Neural progenitor cell (in vitro differentiated cells): ENCODE data around the gene SHC2. TPM values are rescaled to one million over a fixed set of nuclear protein-coding genes. Genes with fewer than 3 reads are reported as not detected.

ENCODE experiments used
- DNase-seq: peaks from one replicate; pipeline ENCODE4 v3.0.0-alpha.2; 2016; ENCODE audit warnings: low spot score
- H2AFZ ChIP-seq: fragments of 200-600 bp; sonication (generic); replicated peaks from 2 replicates; pipeline ENCODE4 v1.6.1; 2016; ENCODE audit warnings: antibody characterized with exemption
- H3F3A ChIP-seq: fragments of 200-600 bp; sonication (generic); 2 replicates; pipeline ENCODE4 v1.6.1; 2016; ENCODE audit warnings: antibody characterized with exemption, low read depth
- H3K27ac ChIP-seq: fragments of 200-600 bp; sonication (generic); 2 replicates; pipeline ENCODE4 v1.5.1; 2016; ENCODE audit warnings: mild to moderate bottlenecking
- H3K27me3 ChIP-seq: fragments of 200-600 bp; sonication (generic); 2 replicates; pipeline ENCODE4 v1.6.1; 2016; ENCODE audit warnings: mild to moderate bottlenecking, moderate library complexity
- H3K36me3 ChIP-seq: fragments of 200-600 bp; sonication (generic); 2 replicates; pipeline ENCODE4 v1.5.1; 2016
- H3K4me1 ChIP-seq: fragments of 200-600 bp; sonication (generic); 2 replicates; pipeline ENCODE4 v1.6.1; 2016; ENCODE audit warnings: mixed run types
- H3K4me2 ChIP-seq: fragments of 200-600 bp; sonication (generic); 2 replicates; pipeline ENCODE4 v1.6.1; 2016
- H3K4me3 ChIP-seq: fragments of 200-600 bp; sonication (generic); 2 replicates; pipeline ENCODE4 v1.5.1; 2016
- H3K79me2 ChIP-seq: fragments of 200-600 bp; sonication (generic); 2 replicates; pipeline ENCODE4 v1.6.1; 2016; ENCODE audit warnings: low read depth
- H3K9ac ChIP-seq: fragments of 200-600 bp; sonication (generic); 2 replicates; pipeline ENCODE4 v1.6.1; 2016
- H3K9me3 ChIP-seq: fragments of 200-600 bp; sonication (generic); 2 replicates; pipeline ENCODE4 v1.5.1; 2016; ENCODE audit warnings: low read depth
- H4K20me1 ChIP-seq: fragments of 200-600 bp; sonication (generic); 2 replicates; pipeline ENCODE4 v1.6.1; 2016; ENCODE audit warnings: low read depth
- H3K27ac Mint-ChIP-seq: 3 replicates; pipeline ENCODE4 v1.8.0; 2021; ENCODE audit warnings: mixed read lengths
- H3K27me3 Mint-ChIP-seq: 2 replicates; pipeline ENCODE4 v1.8.0; 2022; ENCODE audit warnings: low read depth, mild to moderate bottlenecking, inconsistent platforms, moderate library complexity, mixed read lengths; ENCODE audit not compliant: insufficient read depth
- H3K36me3 Mint-ChIP-seq: 3 replicates; pipeline ENCODE4 v1.8.0; 2021; ENCODE audit warnings: mixed read lengths
- H3K4me1 Mint-ChIP-seq: 3 replicates; pipeline ENCODE4 v1.8.0; 2021; ENCODE audit warnings: mixed read lengths
- H3K4me3 Mint-ChIP-seq: 3 replicates; pipeline ENCODE4 v1.8.0; 2021; ENCODE audit warnings: mild to moderate bottlenecking, moderate library complexity, mixed read lengths
- H3K9me3 Mint-ChIP-seq: 3 replicates; pipeline ENCODE4 v1.8.0; 2020; ENCODE audit warnings: mixed read lengths
- CTCF ChIP-seq: fragments of 200-600 bp; sonication (generic); IDR thresholded peaks from 2 replicates; pipeline ENCODE4 v1.5.1; 2017; ENCODE audit warnings: antibody characterized with exemption, mild to moderate bottlenecking
- EZH2 ChIP-seq: fragments of 200-600 bp; sonication (generic); IDR thresholded peaks from 2 replicates; pipeline ENCODE4 v1.6.1; 2017; ENCODE audit warnings: antibody characterized with exemption, mild to moderate bottlenecking, moderate library complexity
- EZH2phosphoT487 ChIP-seq: fragments of 200-600 bp; sonication (generic); IDR thresholded peaks from 2 replicates; pipeline ENCODE4 v1.6.1; 2017; ENCODE audit warnings: antibody characterized with exemption
- small RNA-seq: library from RNA; depleted of rRNA; stranded (forward); fragments of <200 nt; gene quantifications from one replicate; pipeline ENCODE3, GENCODE V24; 2015
- total RNA-seq: library from RNA; depleted of rRNA; stranded (reverse); fragments of >200 nt; gene quantifications from 2 replicates; pipeline ENCODE4 v1.2.3, GENCODE V29; 2015; ENCODE audit warnings: low replicate concordance

The SHC2 gene
- total RNA-seq, 1 donor from 2014 or later, result 3.2 TPM

GRCh38 chr19:366951-367350 lies 93.9 kb downstream of the SHC2 start:
- TF ChIP-seq EZH2phosphoT487, result no peak
- TF ChIP-seq EZH2, result no peak
- no peak for TF ChIP-seq CTCF
- H3K4me2 ChIP-seq, result no peak overlapping the region
- H2AFZ ChIP-seq, result no peak overlapping the region
- H3K4me1 ChIP-seq, result no peaks in the 10 kb centered on the region
- no peaks in the 10 kb centered on the region for H4K20me1 ChIP-seq
- no peak overlapping the region for H3K9ac ChIP-seq
- H3K36me3 Mint-ChIP-seq, result no peaks in the 10 kb centered on the region
- peak overlapping the region; percentile 36 for H3K27ac Mint-ChIP-seq
- no peaks in the 10 kb centered on the region for H3K9me3 ChIP-seq
- H3K9me3 Mint-ChIP-seq, result peaks cover 5% of the 10 kb centered on the region
- no peaks in the 10 kb centered on the region for H3K79me2 ChIP-seq
- H3K4me3 ChIP-seq, result no peak overlapping the region
- H3K27me3 Mint-ChIP-seq, result peaks cover 22% of the 10 kb centered on the region
- no peak for DNase-seq
- no peaks in the 10 kb centered on the region for H3K36me3 ChIP-seq
- H3K4me1 Mint-ChIP-seq, result peaks cover 12% of the 10 kb centered on the region
- no peaks in the 10 kb centered on the region for H3F3A ChIP-seq
- H3K27me3 ChIP-seq, result no peaks in the 10 kb centered on the region
- H3K4me3 Mint-ChIP-seq, result no peak overlapping the region
- no peak overlapping the region for H3K27ac ChIP-seq

Small RNA genes lying within 50 kb of the gene (small RNA-seq; reads per million reads assigned to genes)
- gene RNA5SP462, result not detected

Other genes with a start within 250 kb of the SHC2 start
- gene PLPP2, start 169.6 kb downstream of the SHC2 start, total RNA-seq, result 2.5 TPM in 1 of 2 replicates, not detected in the other
- 12.9 and 20.6 TPM in 2 replicates for gene MIER2, start 116.2 kb downstream of the SHC2 start, total RNA-seq
- gene C2CD4C, start 51.9 kb downstream of the SHC2 start, total RNA-seq, result 2.3 and 18.6 TPM in 2 replicates
- 0.09 TPM in 1 of 2 replicates, not detected in the other for gene MADCAM1, start 35.5 kb upstream of the SHC2 start, total RNA-seq
- 9.4 and 31.1 TPM in 2 replicates for gene TPGS1, start 46.5 kb upstream of the SHC2 start, total RNA-seq
- 42.5 and 92.6 TPM in 2 replicates for gene CDC34, start 70.7 kb upstream of the SHC2 start, total RNA-seq
- not detected in 2 replicates for gene GZMM, start 83.0 kb upstream of the SHC2 start, total RNA-seq
- 330 and 913 TPM in 2 replicates for gene BSG, start 111.6 kb upstream of the SHC2 start, total RNA-seq
- 0.06 TPM in 1 of 2 replicates, not detected in the other for gene HCN2, start 128.8 kb upstream of the SHC2 start, total RNA-seq
- gene POLRMT, start 172.5 kb upstream of the SHC2 start, total RNA-seq, result 14.1 and 68.6 TPM in 2 replicates
- gene FGF22, start 178.8 kb upstream of the SHC2 start, total RNA-seq, result 0.37 TPM in 1 of 2 replicates, not detected in the other
- gene RNF126, start 202.2 kb upstream of the SHC2 start, total RNA-seq, result 9.7 and 50.9 TPM in 2 replicates
- 2.4 and 21.9 TPM in 2 replicates for gene FSTL3, start 215.4 kb upstream of the SHC2 start, total RNA-seq
- gene PRSS57, start 234.4 kb upstream of the SHC2 start, total RNA-seq, result not detected in 2 replicates
- gene PALM, start 247.9 kb upstream of the SHC2 start, total RNA-seq, result 13.9 and 40.7 TPM in 2 replicates